Fibroblast of lung (primary cell): ENCODE measurements around the gene XRCC2. TPM values are rescaled to one million over a fixed set of nuclear protein-coding genes. Genes with fewer than 3 reads are reported as not detected.

Experiments used
- DNase-seq, 2 donors: peaks; one replicate each; pipeline versions ENCODE4 v3.0.0 to v3.0.0-alpha.2; 2010; ENCODE audit warnings: low read depth in 2 of 2
- H2AFZ ChIP-seq: 2 replicates; pipeline ENCODE4 v1.5.1; 2012; ENCODE audit warnings: low read length, control low read depth, inconsistent platforms
- H3K27ac ChIP-seq: 2 replicates; pipeline ENCODE4 v1.5.1; 2011; ENCODE audit warnings: low read length, control low read depth; ENCODE audit not compliant: insufficient read depth
- H3K27me3 ChIP-seq: 2 replicates; pipeline ENCODE4 v1.5.1; 2011; ENCODE audit warnings: mild to moderate bottlenecking, low read length; ENCODE audit not compliant: control insufficient read depth, insufficient read depth
- H3K36me3 ChIP-seq: 2 replicates; pipeline ENCODE4 v1.5.1; 2011; ENCODE audit warnings: low read length; ENCODE audit not compliant: control insufficient read depth, insufficient read depth
- H3K4me1 ChIP-seq: 2 replicates; pipeline ENCODE4 v1.5.1; 2011; ENCODE audit warnings: low read length; ENCODE audit not compliant: control insufficient read depth, insufficient read depth; ENCODE audit errors: extremely low read depth
- H3K4me2 ChIP-seq: 2 replicates; pipeline ENCODE4 v1.5.1; 2011; ENCODE audit warnings: low read length, control low read depth; ENCODE audit not compliant: insufficient read depth; ENCODE audit errors: extremely low read depth
- H3K4me3 ChIP-seq, 4 experiments: fragments of 200-600 bp in 1 of 4; sonication (generic) in 1 of 4; replicated peaks in 1 of 4; 2 replicates each; pipeline ENCODE4 v1.5.1; 2011 to 2016; ENCODE audit warnings: low read length in 4 of 4, low read depth in 3 of 4, mild to moderate bottlenecking in 3 of 4, control low read depth in 2 of 4, inconsistent platforms in 1 of 4, mixed read lengths in 1 of 4; ENCODE audit not compliant: insufficient read depth in 1 of 4; ENCODE audit errors: control extremely low read depth in 1 of 4
- H3K79me2 ChIP-seq: 2 replicates; pipeline ENCODE4 v1.5.1; 2012; ENCODE audit warnings: mild to moderate bottlenecking, low read length, inconsistent platforms; ENCODE audit not compliant: control insufficient read depth, insufficient read depth
- H3K9ac ChIP-seq: 2 replicates; pipeline ENCODE4 v1.5.1; 2011; ENCODE audit warnings: mild to moderate bottlenecking, low read length, control low read depth; ENCODE audit not compliant: insufficient read depth
- H3K9me3 ChIP-seq: 2 replicates; pipeline ENCODE4 v1.5.1; 2012; ENCODE audit warnings: low read depth, low read length; ENCODE audit not compliant: control insufficient read depth, insufficient read depth
- H4K20me1 ChIP-seq: 2 replicates; pipeline ENCODE4 v1.5.1; 2011; ENCODE audit warnings: low read length; ENCODE audit not compliant: control insufficient read depth, insufficient read depth; ENCODE audit errors: extremely low read depth
- EZH2 ChIP-seq: IDR thresholded peaks from 2 replicates; pipeline ENCODE4 v1.5.1; 2012; ENCODE audit warnings: low read length, control low read depth, mild to moderate bottlenecking; ENCODE audit errors: missing control alignments
- polyA plus RNA-seq, 2 donors: library from polyadenylated mRNA; depleted of rRNA in 1 of 2; stranded (reverse) in 1 of 2; unstranded in 1 of 2; fragments of >200 nt; gene quantifications; 2 replicates each; pipeline ENCODE4 v1.2.1, GENCODE V29; 2011 to 2012; ENCODE audit warnings: missing spikeins in 1 of 2
- total RNA-seq: library from RNA; depleted of rRNA; stranded (reverse); fragments of >200 nt; gene quantifications from 2 replicates; pipeline ENCODE4 v1.2.1, GENCODE V29; 2014
- TF ChIP-seq, protein P1 (sequence below), 2 donors: IDR thresholded peaks in 1 of 2; conservative IDR thresholded peaks in 1 of 2; 1 replicate in 1 of 2; 2 replicates in 1 of 2; pipeline ENCODE4 v1.5.1; 2011 to 2012; ENCODE audit warnings: low read length in 2 of 2, control low read depth in 1 of 2, inconsistent platforms in 1 of 2, low read depth in 1 of 2, mild to moderate bottlenecking in 1 of 2

XRCC2 gene
- total and polyA plus RNA-seq, 2 donors (not counting 1 experiment from before 2014, with no cell fraction given): 0.66 to 1.4 TPM

DNA sequence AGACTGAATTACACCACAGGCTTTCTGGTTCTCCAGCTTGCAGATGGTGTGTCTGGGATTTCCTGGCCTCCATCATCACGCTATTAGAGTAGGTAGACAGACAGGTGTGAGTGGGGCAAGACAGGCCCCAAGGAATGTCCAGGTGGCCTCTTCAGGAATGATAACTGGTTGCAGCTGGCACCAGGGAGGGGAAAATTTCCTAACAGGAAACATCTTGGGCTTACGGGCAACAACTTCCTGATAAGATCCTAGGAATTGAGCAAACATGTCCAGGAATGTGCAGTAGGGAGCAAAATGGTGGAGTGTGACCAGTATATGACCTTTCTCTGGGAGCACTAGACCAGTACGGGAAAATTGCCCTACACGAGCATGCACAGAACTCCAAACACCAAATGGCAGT, 11.3 kb downstream of the XRCC2 start:
- Histone ChIP-seq H3K4me2 (no peak overlapping the region), H3K79me2 (peaks cover 15% of the 10 kb centered on the region), H3K9ac (no peak overlapping the region), H3K4me3 (no peak overlapping the region), H3K27me3 (no peaks in the 10 kb centered on the region), H3K27ac (no peak overlapping the region), H3K9me3 (no peaks in the 10 kb centered on the region), H3K36me3 (peaks cover 2% of the 10 kb centered on the region), H3K4me1 (no peaks in the 10 kb centered on the region), H4K20me1 (no peaks in the 10 kb centered on the region), H2AFZ (no peak overlapping the region)
- DNase-seq: no peak
- TF ChIP-seq, protein P1, sequence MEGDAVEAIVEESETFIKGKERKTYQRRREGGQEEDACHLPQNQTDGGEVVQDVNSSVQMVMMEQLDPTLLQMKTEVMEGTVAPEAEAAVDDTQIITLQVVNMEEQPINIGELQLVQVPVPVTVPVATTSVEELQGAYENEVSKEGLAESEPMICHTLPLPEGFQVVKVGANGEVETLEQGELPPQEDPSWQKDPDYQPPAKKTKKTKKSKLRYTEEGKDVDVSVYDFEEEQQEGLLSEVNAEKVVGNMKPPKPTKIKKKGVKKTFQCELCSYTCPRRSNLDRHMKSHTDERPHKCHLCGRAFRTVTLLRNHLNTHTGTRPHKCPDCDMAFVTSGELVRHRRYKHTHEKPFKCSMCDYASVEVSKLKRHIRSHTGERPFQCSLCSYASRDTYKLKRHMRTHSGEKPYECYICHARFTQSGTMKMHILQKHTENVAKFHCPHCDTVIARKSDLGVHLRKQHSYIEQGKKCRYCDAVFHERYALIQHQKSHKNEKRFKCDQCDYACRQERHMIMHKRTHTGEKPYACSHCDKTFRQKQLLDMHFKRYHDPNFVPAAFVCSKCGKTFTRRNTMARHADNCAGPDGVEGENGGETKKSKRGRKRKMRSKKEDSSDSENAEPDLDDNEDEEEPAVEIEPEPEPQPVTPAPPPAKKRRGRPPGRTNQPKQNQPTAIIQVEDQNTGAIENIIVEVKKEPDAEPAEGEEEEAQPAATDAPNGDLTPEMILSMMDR (conservative IDR thresholded peaks at IDR 0.05 in 1 of 2, IDR thresholded peaks at IDR 0.05 in 1 of 2; ENCODE audit: low read depth in 1 of 2, low read length in 2 of 2): no peak
- no peak for TF ChIP-seq EZH2

DNA sequence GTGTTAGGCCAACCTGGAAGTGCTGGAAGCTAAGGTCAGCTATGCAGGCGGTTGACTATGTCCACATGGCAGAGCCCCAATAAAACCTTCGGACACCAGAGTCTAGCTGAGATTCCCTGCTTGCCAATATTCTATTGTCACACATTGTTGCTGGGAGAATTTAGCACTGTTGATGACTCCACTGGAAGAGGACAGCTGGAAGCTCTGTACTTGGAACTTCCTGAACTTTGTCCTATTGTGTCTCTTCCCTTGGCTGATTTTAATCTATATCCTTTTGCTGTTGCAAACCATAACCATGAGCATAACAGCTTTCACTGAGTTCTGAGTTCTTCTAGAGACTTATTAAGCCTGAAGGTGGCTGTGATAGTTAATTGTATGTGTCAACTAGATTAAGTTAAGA, 12.0 kb downstream of the XRCC2 start:
- Histone ChIP-seq H3K4me3 (no peak overlapping the region), H3K79me2 (peaks cover 13% of the 10 kb centered on the region), H3K4me2 (no peak overlapping the region), H4K20me1 (no peaks in the 10 kb centered on the region), H2AFZ (no peak overlapping the region), H3K9me3 (no peaks in the 10 kb centered on the region), H3K27ac (no peak overlapping the region), H3K27me3 (no peaks in the 10 kb centered on the region), H3K36me3 (no peaks in the 10 kb centered on the region), H3K9ac (no peak overlapping the region), H3K4me1 (no peaks in the 10 kb centered on the region)
- no peak for TF ChIP-seq EZH2
- TF ChIP-seq, protein P1 (conservative IDR thresholded peaks at IDR 0.05 in 1 of 2, IDR thresholded peaks at IDR 0.05 in 1 of 2; ENCODE audit: low read depth in 1 of 2, low read length in 2 of 2): no peak
- no peak for DNase-seq

DNA sequence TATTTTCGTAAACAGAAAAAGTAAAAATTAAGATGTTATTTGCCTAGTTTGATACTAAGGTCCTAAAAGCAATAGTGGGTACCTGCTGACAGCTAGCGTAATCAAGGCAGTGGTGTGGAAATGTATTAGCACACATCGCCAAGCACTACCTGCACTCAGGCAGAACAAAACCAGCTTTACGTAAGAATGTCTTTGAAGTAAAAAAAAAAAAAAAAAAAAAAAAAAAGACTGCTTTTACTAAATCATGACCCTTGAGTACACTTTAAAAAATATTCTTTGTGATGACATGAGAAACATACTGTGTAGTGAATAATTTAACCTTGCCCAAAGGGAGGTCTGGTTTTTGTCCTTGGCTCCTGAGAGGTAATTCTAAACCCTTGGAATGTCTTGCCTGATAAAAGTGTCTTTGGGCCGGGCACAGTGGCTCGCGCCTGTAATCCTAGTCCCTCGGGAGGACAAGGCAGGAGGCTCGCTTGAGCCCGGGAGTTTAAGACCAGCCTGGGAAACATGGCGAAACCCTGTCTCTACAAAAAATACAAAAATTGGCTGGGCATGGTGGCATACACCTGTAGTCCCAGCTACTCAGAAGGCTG, 12.7 kb downstream of the XRCC2 start:
- H3K4me3 ChIP-seq: no peak overlapping the region
- no peak overlapping the region for H3K4me2 ChIP-seq
- H3K27ac ChIP-seq: no peak overlapping the region
- H4K20me1 ChIP-seq: no peaks in the 10 kb centered on the region
- H2AFZ ChIP-seq: no peak overlapping the region
- DNase-seq: no peak
- peaks cover 13% of the 10 kb centered on the region for H3K79me2 ChIP-seq
- H3K9ac ChIP-seq: no peak overlapping the region
- no peak for TF ChIP-seq EZH2
- TF ChIP-seq, protein P1 (conservative IDR thresholded peaks at IDR 0.05 in 1 of 2, IDR thresholded peaks at IDR 0.05 in 1 of 2; ENCODE audit: low read depth in 1 of 2, low read length in 2 of 2): no peak
- no peaks in the 10 kb centered on the region for H3K27me3 ChIP-seq
- H3K36me3 ChIP-seq: no peaks in the 10 kb centered on the region
- H3K4me1 ChIP-seq: no peaks in the 10 kb centered on the region
- H3K9me3 ChIP-seq: no peaks in the 10 kb centered on the region
